ENCODE measurements around the gene USP24. TPM values are rescaled to one million over a fixed set of nuclear protein-coding genes. Genes with fewer than 3 reads are reported as not detected.

USP24 gene
- polyA plus RNA-seq, 1 experiment, result 8.4 TPM

DNA sequence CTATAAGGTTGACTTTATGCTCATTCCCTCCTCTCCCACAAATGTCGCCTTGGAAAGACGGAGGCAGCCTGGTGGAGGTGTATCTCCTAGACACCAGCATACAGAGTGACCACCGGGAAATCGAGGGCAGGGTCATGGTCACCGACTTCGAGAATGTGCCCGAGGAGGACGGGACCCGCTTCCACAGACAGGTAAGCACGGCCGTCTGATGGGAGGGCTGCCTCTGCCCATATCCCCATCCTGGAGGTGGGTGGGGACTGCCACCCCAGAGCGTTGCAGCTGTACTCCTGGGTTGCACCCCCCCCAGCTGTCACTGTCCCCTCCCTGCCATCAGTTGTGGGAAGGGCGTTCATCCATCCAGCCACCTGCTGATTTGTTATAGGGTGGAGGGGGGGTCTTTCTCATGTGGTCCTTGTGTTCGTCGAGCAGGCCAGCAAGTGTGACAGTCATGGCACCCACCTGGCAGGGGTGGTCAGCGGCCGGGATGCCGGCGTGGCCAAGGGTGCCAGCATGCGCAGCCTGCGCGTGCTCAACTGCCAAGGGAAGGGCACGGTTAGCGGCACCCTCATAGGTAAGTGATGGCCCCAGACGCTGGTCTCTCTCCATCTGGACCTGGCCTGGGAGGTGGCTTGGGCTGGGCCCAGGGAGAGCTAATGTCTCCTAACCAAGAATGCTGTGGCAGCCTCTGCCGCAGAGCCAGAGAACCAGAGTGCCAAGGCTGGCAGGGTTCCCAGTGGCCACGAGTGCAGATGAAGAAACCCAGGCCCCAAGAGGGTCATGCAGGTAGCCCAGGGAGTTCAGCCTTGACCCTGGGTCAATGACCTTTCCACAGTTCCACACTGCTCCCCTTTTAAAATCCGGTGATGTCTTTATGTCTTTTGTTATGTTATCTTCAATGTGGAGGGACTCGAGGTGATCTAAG is 162.7 kb downstream of the USP24 start:
- TF ChIP-seq CTCF (IDR thresholded peaks at IDR 0.05; ENCODE audit: insufficient read depth, low read depth, low read length), result no peak
- no peak for DNase-seq (ENCODE audit: low read depth)
- ChIA-PET CTCF (no interaction called here), POLR2A (no interaction called here)
- H3K4me3 ChIP-seq (ENCODE audit: low read depth, low read length), result no peak overlapping the region
- no peaks in the 10 kb centered on the region for H3K36me3 ChIP-seq (ENCODE audit: control insufficient read depth, insufficient read depth, low read length)
- peaks cover 4% of the 10 kb centered on the region for H3K27me3 ChIP-seq (ENCODE audit: control insufficient read depth, insufficient read depth, low read length)

GRCh38 chr1:55051621-55052020 is 163.5 kb downstream of the USP24 start:
- H3K36me3 ChIP-seq (ENCODE audit: control insufficient read depth, insufficient read depth, low read length), result no peaks in the 10 kb centered on the region
- POLR2A ChIA-PET, result no interaction called here
- H3K27me3 ChIP-seq (ENCODE audit: control insufficient read depth, insufficient read depth, low read length), result peaks cover 10% of the 10 kb centered on the region
- CTCF ChIA-PET, result no interaction called here
- DNase-seq (ENCODE audit: low read depth), result no peak
- no peak overlapping the region for H3K4me3 ChIP-seq (ENCODE audit: low read depth, low read length)
- TF ChIP-seq CTCF (IDR thresholded peaks at IDR 0.05; ENCODE audit: insufficient read depth, low read depth, low read length), result no peak

DNA sequence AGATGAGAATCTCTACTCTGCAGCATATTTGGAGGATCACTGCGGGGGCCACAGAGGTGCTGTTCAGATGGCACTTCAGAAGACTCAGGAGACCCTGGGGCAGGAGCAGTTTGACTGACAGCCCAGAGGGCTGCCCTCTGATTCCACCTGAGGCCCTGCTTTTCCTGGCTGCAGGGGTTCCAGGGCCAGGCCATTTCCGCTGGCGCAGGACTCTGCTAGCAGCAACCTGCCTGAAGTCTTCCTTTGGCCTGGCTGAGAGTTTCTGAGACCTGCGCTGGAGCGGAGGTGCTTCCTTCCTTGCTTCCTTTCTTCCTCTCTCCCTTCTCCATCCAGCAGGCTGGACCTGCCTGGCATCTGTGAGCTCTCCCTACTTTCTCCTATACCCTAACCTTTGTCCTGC is 164.0 kb downstream of the USP24 start:
- no peaks in the 10 kb centered on the region for H3K36me3 ChIP-seq (ENCODE audit: control insufficient read depth, insufficient read depth, low read length)
- no peak for DNase-seq (ENCODE audit: low read depth)
- ChIA-PET POLR2A (no interaction called here), CTCF (no interaction called here)
- no peak overlapping the region for H3K4me3 ChIP-seq (ENCODE audit: low read depth, low read length)
- H3K27me3 ChIP-seq (ENCODE audit: control insufficient read depth, insufficient read depth, low read length), result peaks cover 10% of the 10 kb centered on the region
- TF ChIP-seq CTCF (IDR thresholded peaks at IDR 0.05; ENCODE audit: insufficient read depth, low read depth, low read length), result no peak

DNA sequence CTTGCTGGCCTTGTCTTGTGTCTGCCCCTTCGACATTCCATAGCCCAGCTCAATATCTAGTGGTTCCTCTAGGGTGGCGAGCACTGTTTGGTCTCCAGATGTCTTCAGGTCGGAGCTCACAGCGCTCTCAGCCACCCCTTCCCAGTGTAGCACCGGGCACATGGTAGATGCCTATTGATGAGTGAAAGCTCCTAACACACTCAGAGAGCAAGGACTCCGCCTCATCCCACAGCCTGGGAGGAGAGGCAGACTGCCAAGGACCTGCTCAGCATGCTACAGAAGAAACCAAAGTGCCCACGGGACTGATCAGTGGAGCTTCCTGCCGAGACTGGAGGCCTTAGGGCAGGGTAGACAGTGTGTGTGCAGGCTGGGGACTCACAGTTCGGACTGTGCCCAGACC is 164.9 kb downstream of the USP24 start:
- CTCF ChIA-PET, result interaction anchor here (1.0 kb wide), 1 partner anchor 28 kb away, joined by 3 read pairs; no protein-coding TSS in a partner anchor

DNA sequence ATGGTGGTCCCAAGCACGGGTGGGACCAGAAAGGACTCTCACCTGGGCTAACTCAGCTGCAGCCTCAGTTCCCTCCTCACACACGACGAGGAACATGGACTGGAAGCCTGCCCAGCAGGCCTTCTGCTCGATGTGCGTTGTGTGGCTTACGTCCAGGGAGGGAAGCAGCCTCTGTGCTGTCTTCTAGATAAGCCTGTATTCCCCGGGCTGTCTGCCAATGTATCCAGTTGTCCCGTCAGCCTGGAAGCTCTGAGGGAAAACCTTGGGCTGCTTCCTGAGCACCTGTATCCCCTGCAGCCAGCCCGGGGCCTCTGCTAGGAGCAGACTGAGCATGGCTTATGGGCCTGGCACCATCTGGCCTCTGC is 165.3 kb downstream of the USP24 start:
- TF ChIP-seq CTCF (IDR thresholded peaks at IDR 0.05; ENCODE audit: insufficient read depth, low read depth, low read length), result no peak
- no peak for DNase-seq (ENCODE audit: low read depth)
- no peak overlapping the region for H3K4me3 ChIP-seq (ENCODE audit: low read depth, low read length)
- no peaks in the 10 kb centered on the region for H3K36me3 ChIP-seq (ENCODE audit: control insufficient read depth, insufficient read depth, low read length)
- CTCF ChIA-PET, result interaction anchor here (1.0 kb wide), 1 partner anchor 28 kb away, joined by 3 read pairs; no protein-coding TSS in a partner anchor
- POLR2A ChIA-PET, result no interaction called here
- peaks cover 10% of the 10 kb centered on the region for H3K27me3 ChIP-seq (ENCODE audit: control insufficient read depth, insufficient read depth, low read length)

More for the DNA sequence above, 164.9 kb downstream of the USP24 start:
- no peak for DNase-seq (ENCODE audit: low read depth)
- H3K36me3 ChIP-seq (ENCODE audit: control insufficient read depth, insufficient read depth, low read length), result no peaks in the 10 kb centered on the region
- peaks cover 10% of the 10 kb centered on the region for H3K27me3 ChIP-seq (ENCODE audit: control insufficient read depth, insufficient read depth, low read length)
- TF ChIP-seq CTCF (IDR thresholded peaks at IDR 0.05; ENCODE audit: insufficient read depth, low read depth, low read length), result no peak
- H3K4me3 ChIP-seq (ENCODE audit: low read depth, low read length), result no peak overlapping the region
- POLR2A ChIA-PET, result no interaction called here
